ENCODE results near the gene GLRA2. TPM values are rescaled to one million over a fixed set of nuclear protein-coding genes. Genes with fewer than 3 reads are reported as not detected.

GLRA2 gene
- not detected in 2 replicates for total RNA-seq

DNA sequence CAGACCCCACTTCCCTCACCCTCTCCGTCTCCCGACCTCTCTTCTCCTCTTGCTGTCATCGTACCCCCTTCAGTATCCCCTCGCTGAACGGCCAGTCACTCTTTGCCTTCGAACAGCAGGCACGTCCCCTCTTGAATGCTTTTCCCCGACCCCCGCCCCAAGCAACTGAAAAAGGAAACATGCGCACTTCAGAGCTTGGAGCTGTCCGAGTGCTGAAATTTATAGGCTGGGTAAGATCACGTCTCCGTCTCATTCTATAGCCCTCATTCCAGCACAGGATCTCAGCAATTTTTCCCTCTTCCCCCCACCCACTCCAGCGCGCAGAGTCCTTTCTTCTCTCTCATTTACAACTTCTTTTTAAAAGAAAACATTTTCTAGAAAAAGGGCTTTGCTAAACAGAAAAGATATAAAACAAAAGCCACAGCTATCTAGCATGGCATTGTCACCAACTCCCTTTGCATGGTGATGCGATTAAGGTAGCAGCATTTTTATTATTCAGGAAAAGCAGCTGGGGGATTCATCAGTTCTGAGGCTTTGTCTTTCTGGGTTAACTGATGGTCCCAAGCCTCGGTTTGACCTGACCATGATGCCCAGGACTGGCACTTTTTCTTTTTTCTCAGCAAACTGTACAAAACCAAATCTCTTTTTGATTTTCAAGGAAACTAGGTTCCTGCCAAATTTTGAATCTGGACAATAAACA, at the start of gene GLRA2:
Gene GLRA2, plus strand, starts transcription at position 247 of the 700 bp plus-strand sequence. CDS start 522 bp downstream, outside the sequence.
- intact Hi-C loops (cut with micrococcal nuclease), result loop anchor here (2.0 to 5.0 kb wide), 2 partner anchors 33 to 713 kb away; no protein-coding TSS in a partner anchor

DNA sequence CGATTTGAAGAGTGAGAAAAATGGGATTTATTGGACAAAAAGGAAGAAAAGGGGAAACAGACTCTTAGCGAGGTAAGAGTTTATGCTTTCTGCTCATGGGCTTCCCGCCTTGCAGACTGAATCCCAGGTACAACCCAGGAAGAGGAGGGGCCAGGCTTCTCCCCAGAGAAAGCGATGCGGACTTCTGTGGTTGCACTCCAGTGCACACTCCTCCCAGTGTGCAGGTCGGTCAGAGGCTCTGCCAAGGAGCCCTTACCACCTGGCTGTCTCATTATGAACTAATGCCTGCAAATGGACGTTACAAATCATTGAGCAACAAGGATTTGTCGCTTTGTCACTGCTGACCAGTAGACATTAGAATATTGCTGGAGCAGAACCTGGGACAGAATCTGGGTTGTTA, 39.9 kb upstream of the GLRA2 start:
- intact Hi-C loops (cut with micrococcal nuclease), result no loop called here

DNA sequence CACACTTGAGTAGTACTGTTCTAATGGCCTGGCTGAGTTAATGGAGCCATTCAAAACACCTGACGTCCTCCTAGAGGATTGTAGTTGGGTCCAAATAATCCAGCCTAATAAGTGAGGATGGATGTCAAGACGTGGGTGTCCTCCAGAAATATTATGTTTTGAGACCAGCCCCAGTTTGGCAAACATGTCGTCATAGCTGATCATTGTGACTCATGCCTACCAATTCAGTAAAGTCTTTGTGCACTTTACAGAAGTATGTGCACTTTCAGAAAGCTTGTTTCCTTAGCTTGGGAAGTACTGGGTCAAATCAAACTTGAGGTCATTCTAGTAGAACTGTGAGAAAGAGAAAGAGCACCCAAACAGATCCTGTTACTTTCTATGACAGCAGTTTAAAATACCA, 37.6 kb upstream of the GLRA2 start:
- intact Hi-C loops (cut with micrococcal nuclease), result loop anchor here (10.0 kb wide), 2 partner anchors 663 to 753 kb away; no protein-coding TSS in a partner anchor

DNA sequence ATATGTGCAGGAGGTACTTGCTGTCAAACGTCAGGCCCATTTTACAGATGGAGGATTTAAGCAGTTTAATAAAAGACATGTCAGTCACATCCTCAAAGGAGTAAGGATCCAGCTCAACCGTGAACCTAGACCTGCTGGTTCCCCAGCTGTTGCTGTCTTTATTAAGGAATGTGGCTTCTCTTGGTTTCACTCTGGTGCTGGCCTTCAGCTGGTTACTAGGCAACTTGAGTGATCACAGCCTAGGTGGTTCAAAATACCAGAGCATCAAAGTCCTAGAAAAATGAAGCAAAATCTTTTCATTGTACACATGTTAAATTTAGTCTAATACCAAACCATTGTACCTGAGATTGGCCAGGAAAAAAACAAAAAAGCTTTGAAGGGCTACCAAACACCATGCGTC, 32.7 kb upstream of the GLRA2 start:
- intact Hi-C loops (cut with micrococcal nuclease), result loop anchor here (1.0 to 10.0 kb wide), 5 partner anchors 32 to 748 kb away; partner anchors contain the start of genes GEMIN8 and GLRA2

DNA sequence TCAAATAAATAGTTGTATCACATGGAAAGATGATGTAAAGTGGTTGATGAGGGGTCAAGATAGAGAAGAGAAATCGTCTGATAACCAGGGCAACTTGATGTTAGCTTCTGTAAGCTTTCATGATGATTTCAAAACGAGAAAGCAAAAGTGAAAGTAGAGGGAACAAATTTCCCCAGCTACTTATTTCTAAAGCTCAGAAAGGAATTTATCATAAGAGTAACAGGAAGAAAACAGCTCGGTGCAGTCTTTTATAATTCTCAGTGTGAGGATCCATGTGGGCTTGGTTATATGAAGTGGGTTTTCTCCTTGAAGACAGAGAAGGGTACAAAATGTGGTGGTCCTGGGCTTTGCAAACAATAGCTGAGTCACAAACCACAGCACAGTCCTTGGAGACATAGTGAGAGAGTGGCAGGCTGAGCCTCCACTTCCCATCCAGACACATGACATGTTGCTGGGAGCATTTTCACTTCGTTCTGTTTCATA, 32.1 kb upstream of the GLRA2 start:
- intact Hi-C loops (cut with micrococcal nuclease), result loop anchor here (1.0 to 10.0 kb wide), 5 partner anchors 32 to 748 kb away; partner anchors contain the start of genes GEMIN8 and GLRA2

DNA sequence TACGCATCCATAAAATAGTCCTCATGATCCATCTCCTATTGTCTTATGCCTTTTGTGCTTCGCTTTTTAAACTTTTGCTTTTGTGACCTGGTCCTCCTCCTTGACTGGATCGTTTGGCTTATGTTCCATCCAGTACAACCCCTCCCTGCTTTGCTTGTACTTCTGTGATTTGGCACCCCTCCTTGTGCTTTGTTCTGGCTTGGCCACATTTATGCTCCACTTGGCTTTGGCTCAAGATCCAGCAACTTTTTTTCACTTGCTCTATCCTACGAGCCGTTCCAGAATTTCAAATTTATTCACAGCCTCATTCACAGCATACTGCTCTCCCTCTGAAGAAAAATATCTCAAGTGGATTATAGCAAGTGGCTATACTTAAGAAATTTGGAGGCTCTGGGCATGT, 28.0 kb upstream of the GLRA2 start:
- intact Hi-C loops (cut with micrococcal nuclease), result no loop called here

DNA sequence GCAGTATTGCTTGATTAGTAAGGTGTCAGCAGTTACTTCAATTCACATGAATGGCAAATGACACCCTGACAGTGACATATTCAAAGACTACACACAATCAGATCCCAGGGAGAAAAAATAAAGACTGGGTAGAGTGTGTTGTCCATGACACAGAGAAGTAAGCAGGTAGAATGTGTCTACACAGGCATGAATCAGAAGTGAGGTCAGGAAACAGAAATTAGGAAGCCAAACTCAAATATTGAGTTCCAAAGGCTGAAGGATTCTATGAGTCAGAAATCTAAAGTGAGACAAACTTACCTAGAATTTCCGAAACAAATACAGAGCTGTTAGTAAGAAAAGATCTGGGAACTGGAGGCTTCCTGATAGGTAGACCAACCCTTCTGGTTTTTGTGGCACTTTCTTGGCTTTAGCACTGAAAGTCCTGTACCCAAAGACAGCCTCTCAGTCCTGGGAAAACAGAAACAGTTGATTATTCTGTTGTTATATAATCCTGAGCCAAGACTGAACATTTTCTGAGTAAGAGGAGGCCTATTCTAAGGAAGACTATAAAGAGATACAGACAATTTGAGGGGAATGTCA, 24.3 kb upstream of the GLRA2 start:
- intact Hi-C loops (cut with micrococcal nuclease), result no loop called here

DNA sequence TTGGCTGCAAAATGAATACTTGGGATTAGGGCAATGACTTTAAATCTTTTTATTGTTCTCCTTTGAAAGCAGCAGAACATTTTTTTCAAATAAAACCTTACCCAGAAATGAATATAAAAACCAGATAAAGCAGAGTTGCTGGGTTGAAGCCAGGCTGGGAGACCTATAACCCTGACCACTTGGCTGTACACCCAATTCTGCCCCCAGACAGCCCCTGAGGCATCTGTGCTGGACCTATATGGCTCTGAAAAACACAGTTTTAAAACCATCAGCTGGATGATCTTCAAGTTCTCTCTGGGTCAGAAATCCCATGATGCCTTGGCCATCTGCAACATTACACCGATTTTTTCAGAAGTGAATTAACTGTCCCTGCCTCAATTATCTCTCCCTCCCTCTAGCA, 23.7 kb upstream of the GLRA2 start:
- intact Hi-C loops (cut with micrococcal nuclease), result no loop called here

DNA sequence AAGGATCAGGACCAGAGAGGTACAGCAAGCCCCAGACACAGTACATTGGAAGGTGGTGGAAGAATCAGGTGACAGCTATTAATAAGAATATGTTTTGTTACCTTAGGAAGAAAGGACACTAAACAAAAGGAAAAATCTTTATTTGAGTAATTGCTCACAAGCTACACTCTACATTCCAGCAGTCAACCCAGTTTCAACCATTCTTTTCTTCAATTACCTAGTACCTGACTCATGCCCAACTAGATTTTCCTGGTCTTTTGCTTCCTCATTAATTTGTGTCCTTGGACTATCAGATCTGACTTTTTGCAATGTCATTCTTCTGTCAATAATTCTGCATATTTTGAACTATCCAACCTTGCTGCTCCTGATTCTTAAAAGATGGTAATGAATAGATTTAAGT, 22.5 kb upstream of the GLRA2 start:
- intact Hi-C loops (cut with micrococcal nuclease), result no loop called here

DNA sequence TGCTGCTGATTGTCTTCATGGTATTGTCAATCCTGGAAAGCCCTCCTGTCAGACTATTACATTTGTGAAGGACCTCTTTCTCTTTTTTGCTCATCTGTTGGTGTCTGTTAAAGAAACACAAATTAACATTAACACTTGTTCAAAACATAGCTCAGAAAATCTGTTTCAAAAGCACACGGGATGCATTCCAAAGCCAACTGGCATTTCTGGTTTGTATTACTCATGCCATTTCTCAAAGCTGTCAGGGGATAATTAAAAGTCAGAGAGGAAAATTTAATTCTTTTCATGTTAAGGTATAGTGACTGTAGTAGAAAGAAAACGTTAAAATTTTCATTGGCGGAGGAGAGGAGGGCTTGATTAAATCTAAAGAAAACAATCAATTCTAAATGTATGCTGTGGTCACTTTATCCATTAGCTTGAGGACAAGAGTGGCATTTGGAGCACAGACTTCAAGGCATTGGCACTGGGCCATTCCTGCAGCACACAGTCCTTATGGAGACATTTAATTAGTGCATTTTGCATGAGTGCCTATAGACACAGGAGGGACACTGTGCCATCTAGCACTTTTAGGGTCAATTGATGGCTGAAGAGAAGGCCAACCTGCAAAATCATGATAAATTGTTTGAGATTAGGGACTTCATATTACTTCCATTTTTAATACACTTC, 21.2 kb upstream of the GLRA2 start:
- intact Hi-C loops (cut with micrococcal nuclease), result no loop called here

DNA sequence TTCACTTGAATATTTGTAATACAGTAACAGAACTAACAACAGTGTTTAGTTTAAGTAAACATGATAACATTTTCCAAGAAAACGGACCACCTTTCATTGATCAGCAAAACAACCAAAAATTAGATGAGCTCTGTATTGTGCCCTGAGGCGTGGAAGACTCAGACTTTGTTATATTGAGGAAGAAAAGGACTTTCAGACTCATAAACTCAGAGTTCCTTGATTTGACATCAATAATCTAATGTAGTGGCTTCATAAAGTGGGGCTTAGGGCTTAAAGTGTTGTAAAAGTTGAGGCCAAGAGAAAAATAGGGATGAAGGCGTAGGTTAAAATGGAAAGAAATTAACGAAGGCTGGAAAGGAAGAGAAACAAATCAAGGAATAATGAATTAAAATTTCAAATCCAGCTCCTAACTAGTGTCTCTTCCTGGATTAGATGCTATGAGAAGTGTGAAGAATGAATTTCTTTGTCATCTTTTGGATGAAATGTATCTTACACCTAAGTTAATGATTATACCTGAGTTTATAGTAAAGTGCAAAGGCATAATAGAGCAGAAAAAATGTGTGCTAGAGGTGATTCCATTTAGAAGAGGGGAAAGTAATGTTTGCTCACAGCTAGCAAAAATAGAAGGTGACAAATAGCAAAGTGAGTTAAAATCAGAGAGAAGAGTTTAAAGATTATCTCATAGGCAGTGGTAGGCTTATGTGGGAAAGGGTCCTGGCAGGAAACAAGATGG, 19.8 kb upstream of the GLRA2 start:
- intact Hi-C loops (cut with micrococcal nuclease), result no loop called here

DNA sequence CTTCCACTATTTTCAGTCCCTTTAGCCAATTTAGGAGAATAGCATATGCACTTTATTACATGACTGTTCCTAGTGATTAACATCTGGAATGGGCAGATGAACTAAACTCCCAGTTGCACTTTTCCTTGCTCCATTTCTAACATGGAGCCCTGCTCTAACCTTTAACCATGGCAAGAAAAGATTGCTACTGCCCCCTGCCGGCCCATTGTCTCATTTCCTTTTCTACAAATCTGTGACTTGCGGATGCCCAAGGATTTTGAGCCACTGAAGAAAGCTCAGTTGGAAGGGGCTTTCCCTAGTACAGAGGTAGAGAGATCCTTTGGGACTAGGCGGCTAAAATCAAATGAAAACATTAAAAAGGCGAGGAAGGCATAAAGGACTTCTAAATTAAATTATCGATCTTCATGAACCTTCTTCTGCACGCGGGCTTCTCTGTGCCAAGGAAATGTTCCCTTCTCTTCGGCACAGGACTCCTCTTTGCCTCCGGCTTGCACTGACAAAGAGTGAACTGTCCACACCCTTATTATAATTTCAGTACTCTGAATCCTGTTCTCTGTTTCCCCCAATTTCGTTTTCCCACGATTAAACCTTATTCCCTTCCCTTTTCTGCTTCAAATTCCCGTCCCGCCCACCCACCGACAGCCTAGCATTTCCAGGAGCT, 577 bp upstream of the GLRA2 start:
- intact Hi-C loops (cut with micrococcal nuclease), result loop anchor here (1.0 to 5.0 kb wide), 3 partner anchors 32 to 714 kb away; no protein-coding TSS in a partner anchor

DNA sequence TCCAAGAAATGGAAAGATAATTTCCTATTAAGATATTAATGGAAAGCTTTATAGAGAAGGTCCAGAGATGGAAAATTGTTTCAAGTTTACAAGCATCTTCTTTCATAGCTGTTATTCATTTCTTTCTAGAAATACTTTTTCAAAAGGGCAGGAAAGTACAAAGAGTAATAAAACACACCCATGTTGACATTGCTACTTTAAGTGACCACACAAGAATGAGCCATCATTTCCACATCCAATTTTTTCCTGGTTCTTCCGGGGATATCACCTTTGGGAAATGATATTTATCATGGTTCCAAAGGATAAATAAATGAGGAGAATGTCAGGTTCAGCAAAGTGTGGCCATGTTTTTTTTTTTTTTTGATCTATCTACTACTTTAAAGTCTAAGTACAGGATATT, 4.5 kb downstream of the GLRA2 start:
- intact Hi-C loops (cut with micrococcal nuclease), result no loop called here

DNA sequence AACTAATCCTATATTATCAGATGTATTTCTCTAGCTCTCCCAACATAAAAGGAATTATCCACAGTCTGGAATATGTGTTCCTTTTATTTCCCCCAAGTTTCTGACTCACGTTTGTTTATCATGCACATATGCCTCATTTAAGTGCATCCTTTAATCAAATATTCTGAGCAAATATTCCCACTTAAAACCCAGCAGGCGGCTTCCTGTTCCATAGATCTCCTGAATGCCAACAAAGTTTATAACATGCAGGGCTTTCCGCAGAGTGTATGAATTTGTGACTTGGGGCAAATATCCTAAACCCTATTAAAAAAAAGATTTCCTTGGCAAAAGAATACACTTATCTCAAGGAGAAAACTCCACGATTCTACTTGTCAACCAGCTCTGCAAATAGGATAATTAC, 16.9 kb downstream of the GLRA2 start:
- intact Hi-C loops (cut with micrococcal nuclease), result no loop called here

DNA sequence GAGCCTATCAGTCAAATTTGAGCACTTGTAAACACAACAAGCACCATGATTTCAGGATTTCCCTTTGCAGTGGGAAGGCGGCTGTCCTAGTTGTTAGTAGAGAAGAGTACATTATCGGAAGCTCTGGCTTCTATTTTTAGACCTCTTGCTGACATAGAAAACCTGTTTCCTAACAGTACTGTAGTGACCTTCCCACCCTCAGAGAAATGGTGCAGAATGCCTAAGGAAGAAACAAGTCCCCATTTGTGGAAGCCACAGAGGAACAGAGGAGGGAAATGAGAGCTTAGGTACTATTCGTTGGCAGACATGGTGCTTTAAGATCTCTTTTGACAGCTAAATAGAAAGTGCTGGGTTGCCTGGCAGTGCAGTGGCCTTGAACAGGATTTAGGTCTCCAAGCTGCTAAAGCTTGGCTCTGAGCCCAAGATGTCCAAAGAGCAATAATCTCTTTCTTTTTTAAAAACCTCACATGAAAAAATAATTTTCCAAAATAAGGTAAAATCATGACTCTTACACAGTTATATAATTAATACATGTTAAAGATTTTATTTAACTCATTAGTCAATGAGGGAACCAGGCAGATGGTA, 24.9 kb downstream of the GLRA2 start:
- intact Hi-C loops (cut with micrococcal nuclease), result no loop called here

DNA sequence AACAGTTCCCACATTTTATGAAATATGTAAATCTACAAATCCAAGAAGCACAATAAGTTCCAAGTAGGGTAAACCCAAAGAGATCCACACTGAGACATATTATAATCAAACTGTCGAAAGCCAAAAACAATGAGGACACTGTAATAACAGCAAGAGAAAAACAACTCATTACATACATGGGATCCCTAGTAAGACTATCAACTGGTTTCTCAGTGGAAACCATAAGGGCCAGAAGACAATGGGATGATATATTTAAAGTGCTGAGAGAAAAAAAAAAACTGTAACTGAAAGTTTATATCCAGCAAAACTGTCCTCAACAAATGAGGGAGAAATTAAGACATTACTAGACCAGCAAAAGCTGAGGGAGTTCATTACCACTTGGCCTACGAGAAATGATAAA, 34.7 kb downstream of the GLRA2 start:
- intact Hi-C loops (cut with micrococcal nuclease), result no loop called here

DNA sequence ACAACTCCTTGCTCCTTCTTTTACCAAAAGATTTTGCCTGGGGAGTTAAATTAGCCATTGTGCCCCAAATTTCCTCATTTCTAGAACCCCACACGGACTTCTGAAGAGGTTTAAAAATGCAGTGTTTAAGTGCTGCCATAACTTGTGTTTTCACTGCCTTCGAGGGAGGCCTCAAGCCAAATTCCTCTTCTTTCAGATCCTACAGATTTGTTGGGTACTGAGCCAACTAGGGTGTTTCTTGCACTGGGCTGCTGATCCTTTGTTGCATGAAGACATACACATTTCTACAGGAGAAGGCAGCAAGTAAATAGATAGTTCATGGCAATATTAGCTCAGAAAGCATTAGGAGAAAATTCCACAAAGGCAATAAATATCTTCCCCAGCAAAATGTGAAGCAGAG, 43.8 kb downstream of the GLRA2 start:
- intact Hi-C loops (cut with micrococcal nuclease), result no loop called here

DNA sequence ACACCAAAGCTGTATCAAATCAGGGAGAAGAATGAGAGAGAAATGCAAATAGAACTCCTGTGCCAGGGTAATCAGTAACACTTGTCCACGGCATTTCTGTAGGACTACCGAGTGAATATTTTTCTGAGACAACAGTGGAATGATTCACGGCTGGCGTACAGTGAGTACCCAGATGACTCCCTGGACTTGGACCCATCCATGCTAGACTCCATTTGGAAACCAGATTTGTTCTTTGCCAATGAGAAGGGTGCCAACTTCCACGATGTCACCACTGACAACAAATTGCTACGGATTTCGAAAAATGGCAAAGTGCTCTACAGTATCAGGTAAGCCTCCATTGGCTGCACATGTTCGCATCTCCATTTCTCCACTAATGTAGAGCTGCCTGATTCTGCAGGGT, 51.7 kb downstream of the GLRA2 start:
- intact Hi-C loops (cut with micrococcal nuclease), result no loop called here

DNA sequence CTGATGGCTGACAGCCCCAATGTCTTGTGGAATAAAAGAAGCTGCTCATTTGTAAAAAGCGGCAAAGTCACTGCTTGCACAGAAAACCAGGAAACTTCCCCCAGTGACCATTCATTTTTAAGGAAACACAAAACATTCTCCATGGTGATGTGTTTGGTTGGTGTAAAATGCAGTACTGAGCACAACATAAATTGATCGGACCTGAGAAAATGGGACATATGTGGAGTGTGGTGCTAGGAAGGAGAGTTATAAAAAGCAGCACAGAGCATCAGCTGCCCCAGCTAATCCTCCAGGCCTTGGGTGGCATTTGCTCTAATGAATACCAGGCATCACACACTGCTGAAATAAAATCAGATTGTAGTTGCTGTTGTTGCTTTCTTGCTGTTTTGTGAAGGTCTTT, 55.2 kb downstream of the GLRA2 start:
- intact Hi-C loops (cut with micrococcal nuclease), result no loop called here

DNA sequence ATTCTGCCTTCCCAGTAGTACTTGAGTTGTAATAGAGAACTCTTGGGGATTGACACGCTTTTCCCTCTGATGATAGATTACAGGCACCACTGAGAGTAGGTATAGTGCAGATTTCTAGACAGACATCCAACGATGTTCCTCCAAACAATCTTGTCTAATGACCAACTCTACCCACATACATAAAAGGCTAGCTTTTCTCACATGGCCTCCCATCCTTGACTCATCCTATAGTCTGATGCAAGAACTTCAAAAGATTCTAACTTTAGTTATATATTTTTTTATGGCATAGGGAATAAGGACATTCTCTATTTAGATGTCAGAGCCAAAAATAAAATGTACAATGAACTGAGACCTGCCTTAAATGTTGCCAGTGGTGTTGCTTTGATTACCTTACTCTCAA, 60.9 kb downstream of the GLRA2 start:
- intact Hi-C loops (cut with micrococcal nuclease), result no loop called here

All from T-helper 1 cell treated with Interleukin-12 subunit alpha and Interleukin-12 subunit beta and Interleukin-4 antibody, amounts not matched to agents 30 ng/mL and 1 ng/mL, for 36 hours (primary cell).